HG03565 (cell line): ENCODE measurements around the gene ZNF574.

Experiments
- ATAC-seq: cut with Tn5 transposase; IDR thresholded peaks from one replicate; pipeline ENCODE4 v1.9.1; 2021; ENCODE audit warnings: mild to moderate bottlenecking, moderate library complexity; ENCODE audit not compliant: unreplicated experiment

Gene ZNF574

DNA sequence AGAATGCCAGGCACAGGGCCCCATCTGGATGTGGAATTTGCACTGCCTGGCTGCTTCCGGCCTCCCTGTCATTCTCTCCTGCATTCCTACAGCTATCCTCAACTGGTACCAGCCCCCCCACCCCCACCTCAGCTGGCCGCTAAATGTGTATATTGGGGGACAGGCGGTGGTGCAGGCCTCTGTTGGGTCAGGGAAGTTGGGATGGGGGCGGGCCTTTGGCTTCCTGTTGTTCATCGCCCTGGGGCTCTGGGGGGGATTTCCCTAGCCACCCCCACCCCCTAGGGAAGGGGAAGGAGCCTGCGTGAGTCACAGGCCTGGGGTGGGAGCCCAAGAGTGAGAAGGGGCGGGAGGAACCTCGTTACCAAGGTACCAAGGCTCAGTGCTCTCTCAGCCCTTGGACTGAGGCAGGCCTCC, 45.7 kb downstream of the ZNF574 start:
- ATAC-seq = no peak

DNA sequence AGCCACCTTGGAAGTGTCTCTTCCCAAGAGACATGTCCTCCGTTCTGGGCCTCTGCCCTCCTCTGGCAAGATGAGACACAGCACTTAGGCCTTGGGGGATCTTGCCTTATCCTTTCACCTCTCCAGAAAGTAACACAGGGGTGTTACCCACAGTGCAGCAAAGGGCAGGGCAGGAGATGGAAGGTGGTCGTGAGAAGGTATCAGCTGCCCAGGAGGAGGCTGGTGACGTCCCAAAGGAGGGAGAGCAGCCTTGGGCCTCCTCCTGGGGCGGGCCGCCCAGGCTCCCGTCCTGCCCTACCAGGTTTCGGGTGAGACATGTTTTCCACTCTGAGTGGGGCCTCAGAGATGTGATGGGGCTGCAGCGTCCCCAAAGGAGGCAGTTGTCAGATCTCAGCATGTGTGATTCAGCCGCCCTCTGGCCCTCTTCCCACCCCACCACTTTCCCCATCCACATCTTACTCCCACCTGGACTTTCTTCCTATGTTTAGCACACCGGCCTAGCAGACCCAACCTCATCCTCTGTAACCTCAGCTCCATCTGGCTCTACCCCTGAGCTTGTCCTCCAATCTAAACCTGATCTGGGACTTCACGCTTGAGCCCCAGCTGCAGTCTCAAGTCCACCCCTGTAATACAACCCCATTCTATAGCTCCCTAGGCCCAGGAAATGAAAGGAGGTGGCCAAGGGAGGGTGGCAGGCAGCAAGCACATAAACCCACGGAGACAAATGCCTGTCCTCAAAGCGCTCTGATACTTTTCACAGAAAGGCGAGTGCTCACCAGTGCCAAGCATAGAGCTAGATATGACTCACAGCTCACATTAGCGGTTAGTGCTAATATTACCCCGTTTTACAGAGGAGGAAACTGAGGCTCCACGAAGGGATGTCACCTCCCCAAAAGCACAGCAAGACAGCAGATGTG, 47.0 kb downstream of the ZNF574 start:
- ATAC-seq = no peak

DNA sequence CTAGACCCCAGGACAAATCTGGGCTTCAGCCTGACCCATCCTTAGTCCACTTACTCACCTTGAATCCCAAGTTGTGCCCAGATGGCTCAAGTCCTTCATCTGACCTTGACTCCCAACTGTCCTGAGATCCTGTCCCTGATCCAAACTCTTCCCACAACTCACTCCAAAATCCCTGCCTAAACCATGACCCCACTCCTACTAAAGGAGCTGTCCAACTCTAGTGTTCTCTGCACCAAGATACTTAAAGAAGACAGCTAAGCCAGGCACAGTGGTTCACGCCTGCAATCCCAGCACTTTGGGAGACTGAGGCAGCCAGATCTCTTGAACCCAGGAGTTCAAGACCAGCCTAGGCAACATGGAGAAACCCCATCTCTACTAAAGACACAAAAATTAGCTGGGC, 47.8 kb downstream of the ZNF574 start:
- ATAC-seq = no peak

DNA sequence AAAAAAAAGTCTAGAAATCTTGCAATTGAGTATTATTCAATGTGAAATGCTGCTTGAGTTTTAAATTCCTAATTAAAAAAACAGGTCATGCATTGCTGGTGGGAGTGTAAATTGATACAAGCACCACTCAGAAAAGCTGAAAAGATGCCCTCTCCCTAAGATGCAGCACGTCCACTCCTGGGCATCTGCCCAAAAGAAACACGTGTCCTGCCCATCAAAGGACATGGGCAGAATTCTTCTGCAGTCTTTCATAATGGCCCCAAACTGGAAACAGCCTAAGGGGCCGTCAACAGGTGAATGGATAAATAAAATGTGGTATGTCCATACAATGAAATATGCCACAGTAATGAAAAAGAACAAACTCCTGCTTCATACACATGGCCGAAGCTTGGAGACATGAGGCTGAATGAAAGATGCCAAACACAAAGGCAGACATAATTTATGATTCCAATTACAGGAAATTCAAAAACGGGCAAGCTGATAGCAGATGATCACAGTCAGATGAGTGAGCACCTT, 48.5 kb downstream of the ZNF574 start:
- no peak for ATAC-seq

DNA sequence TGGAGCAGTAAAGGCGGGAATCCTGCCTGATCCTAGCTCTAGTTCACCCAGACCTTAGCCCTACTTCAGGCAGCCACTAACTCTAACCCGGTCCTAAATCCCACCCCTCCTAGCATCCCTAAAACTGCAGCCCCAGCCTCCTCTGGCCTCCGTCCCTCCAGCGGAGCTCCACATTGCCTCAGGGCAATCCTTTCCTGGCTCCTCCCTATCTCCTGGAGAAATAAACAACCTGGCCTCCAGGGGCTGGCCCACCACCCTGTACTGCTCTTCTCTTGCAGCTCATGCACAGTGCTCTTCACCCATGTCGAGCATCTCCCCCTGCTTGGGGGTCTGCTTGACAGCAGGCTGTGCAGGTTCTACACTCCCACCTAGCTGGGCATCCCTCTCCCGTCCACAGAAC, 49.6 kb downstream of the ZNF574 start:
- ATAC-seq = no peak

DNA sequence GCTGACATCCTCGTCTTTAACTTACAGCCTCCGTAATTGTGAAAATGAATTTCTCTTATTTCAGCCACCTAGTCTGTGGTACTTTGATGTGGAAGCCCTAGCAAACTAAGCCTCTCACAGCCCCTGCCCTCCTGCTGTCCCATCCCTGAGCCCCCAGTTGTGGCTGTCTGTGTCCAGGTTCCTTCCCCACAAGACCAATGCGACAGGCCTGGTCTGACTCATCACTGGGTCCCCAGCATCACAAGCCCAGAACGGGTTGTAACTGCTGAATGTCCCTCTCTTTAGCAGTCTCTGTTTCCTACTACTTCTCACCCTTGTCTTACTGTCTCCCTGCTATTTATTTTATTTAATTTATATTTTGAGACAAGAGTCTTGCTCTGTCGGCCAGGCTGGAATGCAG, 50.6 kb downstream of the ZNF574 start:
- ATAC-seq = no peak

DNA sequence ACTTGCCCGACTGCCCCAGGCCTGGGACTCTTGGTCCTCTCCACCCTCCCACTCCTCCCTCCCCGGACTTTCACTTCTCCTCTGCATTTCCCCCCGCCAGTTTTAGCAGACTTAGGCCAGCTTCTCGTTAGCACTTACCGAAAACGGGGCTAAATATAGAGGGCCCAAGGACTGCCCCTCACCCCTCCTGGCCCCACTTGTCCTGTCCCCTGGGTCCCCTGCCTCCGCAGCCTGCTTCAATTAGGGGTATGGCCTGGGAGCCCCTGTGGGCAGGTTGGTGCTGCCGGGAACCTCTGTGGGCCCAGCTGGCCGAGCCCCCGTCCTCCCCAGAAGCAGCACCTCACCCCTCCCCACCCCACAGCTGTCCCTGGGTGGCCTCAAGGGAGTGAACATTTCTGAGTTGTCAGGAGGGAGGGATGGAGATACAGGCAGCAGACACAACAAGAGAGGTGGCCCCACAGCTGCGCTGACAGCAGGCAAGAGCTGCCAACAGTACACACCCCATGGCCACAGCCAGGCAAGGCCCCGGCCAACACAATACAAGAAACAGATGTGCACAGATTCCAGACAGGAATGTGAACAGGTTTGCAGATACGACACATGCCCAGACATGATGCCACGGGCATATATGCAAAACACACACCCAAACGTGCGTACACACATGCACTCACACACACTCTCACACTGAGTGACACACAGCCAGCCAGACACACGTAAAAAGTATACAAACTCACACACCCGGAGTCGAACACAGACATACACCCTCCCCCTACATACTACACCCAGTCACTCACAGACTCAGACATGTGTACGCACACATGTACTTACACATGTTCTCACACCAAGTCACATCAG, 53.7 kb downstream of the ZNF574 start:
- peak; percentile 29 for ATAC-seq

DNA sequence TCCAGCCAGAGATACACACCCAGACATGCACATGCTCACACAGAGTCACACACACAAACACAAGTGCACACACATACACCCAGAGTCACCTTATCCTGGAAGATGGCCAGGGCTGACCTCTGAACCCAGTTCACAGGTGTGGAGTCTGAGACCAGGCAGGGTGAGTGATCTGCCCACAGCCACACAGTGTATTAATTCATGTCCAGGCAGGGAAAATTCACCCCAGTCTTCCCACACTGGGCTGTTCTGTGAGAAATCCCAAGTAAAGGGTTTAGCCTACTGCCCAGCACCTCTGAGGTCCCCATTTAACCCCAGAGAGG, 54.2 kb downstream of the ZNF574 start:
- peak; percentile 1 for ATAC-seq
